Calu3 (cell line): ENCODE results near the gene SYTL1. TPM values are rescaled to one million over a fixed set of nuclear protein-coding genes. Genes with fewer than 3 reads are reported as not detected.

Source experiments
- BruUV-seq: library from RNA; stranded (reverse); fragments of 400-500 nt; replicated peaks from 2 replicates; lab custom pipeline; 2021; lab: Mats Ljungman, UMichigan
- CTCF ChIA-PET: fragments of 300-600 bp; sonication (Branson Sonifier 250); formaldehyde crosslinking; loops from one replicate; lab custom pipeline; 2022; ENCODE audit warnings: antibody characterized with exemption; lab: Charles Lee
- DNase-seq: peaks from one replicate; pipeline ENCODE4 v3.0.0; 2022
- H3K27ac Mint-ChIP-seq: one replicate; pipeline ENCODE4 v1.8.0; 2022; ENCODE audit warnings: mixed read lengths; ENCODE audit not compliant: unreplicated experiment
- H3K27me3 Mint-ChIP-seq: one replicate; pipeline ENCODE4 v1.8.0; 2022; ENCODE audit warnings: mixed read lengths; ENCODE audit not compliant: unreplicated experiment
- H3K36me3 Mint-ChIP-seq: one replicate; pipeline ENCODE4 v1.8.0; 2022; ENCODE audit warnings: mild to moderate bottlenecking, moderate library complexity, mixed read lengths; ENCODE audit not compliant: insufficient read depth, unreplicated experiment
- H3K4me1 Mint-ChIP-seq: one replicate; pipeline ENCODE4 v1.8.0; 2022; ENCODE audit warnings: mild to moderate bottlenecking, low read depth, mixed read lengths; ENCODE audit not compliant: unreplicated experiment
- H3K4me3 Mint-ChIP-seq: one replicate; pipeline ENCODE4 v1.8.0; 2022; ENCODE audit warnings: mild to moderate bottlenecking, low read depth, moderate library complexity, mixed read lengths; ENCODE audit not compliant: unreplicated experiment
- H3K9me3 Mint-ChIP-seq: one replicate; pipeline ENCODE4 v1.8.0; 2022; ENCODE audit warnings: low read depth, mixed read lengths; ENCODE audit not compliant: unreplicated experiment
- intact Hi-C: fragments of 100-400 bp; cut with micrococcal nuclease; formaldehyde crosslinking; loops from one replicate; pipeline ENCODE4 v1.10.0; 2022; ENCODE audit not compliant: unreplicated experiment
- total RNA-seq: library from RNA; stranded (reverse); gene quantifications from 2 replicates; pipeline ENCODE4 v1.2.3, GENCODE V29; 2022
- TF ChIP-seq, protein P1 (sequence below): fragments of 200-600 bp; IDR thresholded peaks from one replicate; pipeline ENCODE4 v1.8.0; 2022; ENCODE audit warnings: antibody characterized with exemption; ENCODE audit not compliant: unreplicated experiment

Gene SYTL1
- total RNA-seq, 1 experiment from 2014 or later, result 15.0 TPM

DNA sequence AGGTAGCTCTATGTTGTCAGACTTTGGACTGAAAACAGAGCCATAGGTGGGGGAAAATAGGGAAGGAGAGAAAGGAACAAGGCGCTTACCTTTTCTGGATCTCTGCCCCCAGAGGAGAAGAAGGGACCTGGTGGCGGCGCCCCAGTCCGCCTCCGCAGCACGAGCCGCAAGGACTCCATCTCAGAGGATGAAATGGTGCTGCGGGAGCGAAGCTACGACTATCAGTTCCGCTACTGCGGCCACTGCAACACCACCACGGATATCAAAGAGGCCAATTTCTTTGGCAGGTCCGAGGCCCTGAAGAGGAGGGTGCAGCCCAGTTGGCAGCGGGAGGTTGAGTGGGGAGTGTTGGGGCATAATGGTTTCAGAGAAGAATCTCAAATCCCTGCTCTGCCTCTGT, 38.3 kb upstream of the SYTL1 start:
- H3K27ac Mint-ChIP-seq, result no peak overlapping the region
- H3K27me3 Mint-ChIP-seq, result no peaks in the 10 kb centered on the region
- H3K9me3 Mint-ChIP-seq, result no peaks in the 10 kb centered on the region
- H3K36me3 Mint-ChIP-seq, result no peaks in the 10 kb centered on the region
- TF ChIP-seq, protein P1, sequence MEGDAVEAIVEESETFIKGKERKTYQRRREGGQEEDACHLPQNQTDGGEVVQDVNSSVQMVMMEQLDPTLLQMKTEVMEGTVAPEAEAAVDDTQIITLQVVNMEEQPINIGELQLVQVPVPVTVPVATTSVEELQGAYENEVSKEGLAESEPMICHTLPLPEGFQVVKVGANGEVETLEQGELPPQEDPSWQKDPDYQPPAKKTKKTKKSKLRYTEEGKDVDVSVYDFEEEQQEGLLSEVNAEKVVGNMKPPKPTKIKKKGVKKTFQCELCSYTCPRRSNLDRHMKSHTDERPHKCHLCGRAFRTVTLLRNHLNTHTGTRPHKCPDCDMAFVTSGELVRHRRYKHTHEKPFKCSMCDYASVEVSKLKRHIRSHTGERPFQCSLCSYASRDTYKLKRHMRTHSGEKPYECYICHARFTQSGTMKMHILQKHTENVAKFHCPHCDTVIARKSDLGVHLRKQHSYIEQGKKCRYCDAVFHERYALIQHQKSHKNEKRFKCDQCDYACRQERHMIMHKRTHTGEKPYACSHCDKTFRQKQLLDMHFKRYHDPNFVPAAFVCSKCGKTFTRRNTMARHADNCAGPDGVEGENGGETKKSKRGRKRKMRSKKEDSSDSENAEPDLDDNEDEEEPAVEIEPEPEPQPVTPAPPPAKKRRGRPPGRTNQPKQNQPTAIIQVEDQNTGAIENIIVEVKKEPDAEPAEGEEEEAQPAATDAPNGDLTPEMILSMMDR, result no peak
- intact Hi-C loops, result no loop called here
- no TSS peak for BruUV-seq
- CTCF ChIA-PET, result interaction anchor here (0.6 kb wide), 1 partner anchor 257 kb away, joined by 5 read pairs; no protein-coding TSS in a partner anchor
- H3K4me3 Mint-ChIP-seq, result no peak overlapping the region
- no peaks in the 10 kb centered on the region for H3K4me1 Mint-ChIP-seq
- DNase-seq, result no peak

DNA sequence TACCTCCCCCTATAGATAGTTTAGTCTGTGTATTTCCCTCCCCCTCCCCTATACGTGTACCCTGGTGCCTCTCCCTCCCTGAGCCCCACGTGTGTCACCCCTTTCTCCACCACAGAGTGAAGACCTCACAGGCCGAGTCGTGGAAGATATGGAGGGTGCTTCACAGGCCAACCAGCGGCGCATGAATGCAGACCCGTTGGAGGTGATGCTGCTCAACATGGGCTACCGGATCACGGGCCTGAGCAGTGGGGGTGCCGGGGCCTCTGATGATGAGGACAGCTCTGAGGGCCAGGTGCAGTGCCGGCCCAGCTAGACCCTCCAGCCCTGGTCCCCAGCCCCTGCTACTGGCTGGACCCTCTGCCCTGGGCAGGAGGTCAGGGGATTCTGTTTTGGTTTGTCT, 35.8 kb upstream of the SYTL1 start:
- H3K4me3 Mint-ChIP-seq, result no peak overlapping the region
- CTCF ChIA-PET, result no interaction called here
- H3K9me3 Mint-ChIP-seq, result no peaks in the 10 kb centered on the region
- H3K4me1 Mint-ChIP-seq, result no peaks in the 10 kb centered on the region
- no TSS peak for BruUV-seq
- H3K36me3 Mint-ChIP-seq, result no peaks in the 10 kb centered on the region
- H3K27me3 Mint-ChIP-seq, result no peaks in the 10 kb centered on the region
- H3K27ac Mint-ChIP-seq, result no peak overlapping the region
- TF ChIP-seq, protein P1, result no peak
- no peak for DNase-seq
- intact Hi-C loops, result no loop called here

DNA sequence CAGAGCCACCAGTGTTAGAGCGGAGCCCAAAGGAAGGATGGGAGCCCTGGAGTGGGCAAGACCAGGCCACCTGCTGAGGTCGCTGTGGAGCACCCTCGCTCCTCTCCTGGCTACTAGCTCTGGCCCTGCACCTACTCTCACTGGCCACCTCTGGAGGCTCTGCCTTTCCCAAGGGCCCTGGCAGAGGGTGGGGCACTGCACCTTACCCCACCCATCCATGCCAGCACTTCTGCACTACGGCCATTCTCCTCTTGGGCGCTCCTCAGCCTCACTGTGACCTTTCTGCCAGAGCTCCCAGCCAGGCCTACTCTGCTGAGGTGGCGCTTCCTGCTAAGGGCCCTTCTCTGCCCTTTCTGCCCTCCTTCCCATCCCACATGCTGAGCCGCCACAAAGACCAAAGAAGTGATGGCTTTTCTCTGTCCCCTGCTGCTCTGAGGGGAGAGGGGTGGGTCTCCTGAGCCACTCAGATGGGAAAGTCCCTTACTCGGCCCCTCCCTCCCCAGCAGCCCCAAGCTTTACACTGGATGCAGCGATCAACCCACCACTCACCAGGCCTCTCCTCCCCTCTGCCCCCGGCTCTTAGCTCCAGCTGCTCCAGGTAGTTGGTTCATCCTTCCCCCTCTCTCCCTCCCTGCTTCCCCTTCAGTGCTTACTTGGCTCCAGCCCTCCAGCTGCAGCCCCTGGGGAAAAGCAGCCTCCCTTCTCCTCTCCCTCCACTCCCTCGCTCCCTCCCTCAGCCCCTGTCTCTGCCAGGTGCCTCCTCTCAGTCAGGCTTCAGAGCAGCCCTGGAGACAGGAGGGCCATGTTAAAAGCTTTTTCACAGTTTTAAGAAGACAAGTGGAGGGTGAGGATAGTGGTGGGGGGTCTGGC, 34.7 kb upstream of the SYTL1 start:
- Mint-ChIP-seq H3K4me1 (no peaks in the 10 kb centered on the region), H3K27ac (no peak overlapping the region), H3K4me3 (no peak overlapping the region), H3K9me3 (no peaks in the 10 kb centered on the region), H3K36me3 (no peaks in the 10 kb centered on the region), H3K27me3 (no peaks in the 10 kb centered on the region)
- intact Hi-C loops, result no loop called here
- TF ChIP-seq, protein P1, result no peak
- CTCF ChIA-PET, result no interaction called here
- no peak for DNase-seq
- no TSS peak for BruUV-seq

DNA sequence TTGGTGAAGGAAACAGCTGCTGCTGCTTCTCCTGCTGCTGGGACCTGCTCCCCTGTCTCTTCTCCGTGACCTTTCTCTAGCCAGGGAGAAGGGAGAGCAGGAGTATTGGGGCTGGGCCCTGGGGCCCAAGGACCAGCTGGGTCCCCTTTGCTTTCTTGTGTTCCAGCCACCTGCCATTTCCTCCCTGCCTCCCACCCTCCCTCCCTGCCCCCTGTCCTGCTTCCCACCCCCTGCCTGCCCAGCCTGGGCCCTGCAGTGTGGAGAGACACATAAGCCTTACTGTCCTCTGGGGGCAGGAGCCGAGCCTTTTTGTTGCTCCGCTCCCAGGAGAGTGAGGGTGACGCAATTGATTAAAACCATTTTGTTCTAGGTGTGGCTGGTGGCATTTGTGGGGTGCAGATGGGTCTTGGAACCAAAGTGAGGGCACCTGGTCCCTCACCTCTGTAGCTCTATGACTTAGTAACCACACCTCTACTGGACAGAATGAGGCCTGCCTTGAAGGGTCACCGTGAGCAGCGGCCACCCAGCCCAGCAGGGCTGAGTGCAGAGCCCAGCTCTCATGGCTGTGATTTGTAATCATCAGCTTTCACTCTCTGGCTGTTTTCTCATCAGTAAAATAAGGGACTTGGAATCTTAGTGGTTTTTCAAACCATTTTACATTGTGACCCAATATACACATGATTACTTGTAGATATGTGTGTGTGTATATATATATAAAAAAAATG, 33.8 kb upstream of the SYTL1 start:
- H3K9me3 Mint-ChIP-seq, result no peaks in the 10 kb centered on the region
- TF ChIP-seq, protein P1, result no peak
- H3K27me3 Mint-ChIP-seq, result no peaks in the 10 kb centered on the region
- BruUV-seq, result no TSS peak
- CTCF ChIA-PET, result interaction anchor here (0.7 to 0.9 kb wide), 2 partner anchors 87 to 131 kb away, joined by 3 to 4 read pairs; no protein-coding TSS in a partner anchor
- H3K4me3 Mint-ChIP-seq, result no peak overlapping the region
- intact Hi-C loops, result no loop called here
- H3K27ac Mint-ChIP-seq, result no peak overlapping the region
- no peaks in the 10 kb centered on the region for H3K4me1 Mint-ChIP-seq
- H3K36me3 Mint-ChIP-seq, result no peaks in the 10 kb centered on the region
- DNase-seq, result no peak
